Measurements from ENCODE around the gene LCN12.

Gene LCN12

GRCh38 chr9:136954270-136955083 is 2.4 kb downstream of the LCN12 start:
- DNase-seq (ENCODE audit: extremely low read depth, low read depth), result no peak
- no peak for TF ChIP-seq CTCF (IDR thresholded peaks at IDR 0.05; ENCODE audit: low read depth, low read length, missing control alignments)
- no peak overlapping the region for H3K4me3 ChIP-seq (replicated peaks; ENCODE audit: low read depth, low read length)

GRCh38 chr9:136955202-136955942 is 3.3 kb downstream of the LCN12 start:
- DNase-seq (ENCODE audit: extremely low read depth, low read depth), result no peak
- no peak overlapping the region for H3K4me3 ChIP-seq (replicated peaks; ENCODE audit: low read depth, low read length)
- no peak for TF ChIP-seq CTCF (IDR thresholded peaks at IDR 0.05; ENCODE audit: low read depth, low read length, missing control alignments)

GRCh38 chr9:136955943-136956335 is 3.9 kb downstream of the LCN12 start:
- no peak for TF ChIP-seq CTCF (IDR thresholded peaks at IDR 0.05; ENCODE audit: low read depth, low read length, missing control alignments)
- DNase-seq (ENCODE audit: extremely low read depth, low read depth), result no peak
- no peak overlapping the region for H3K4me3 ChIP-seq (replicated peaks; ENCODE audit: low read depth, low read length)

GRCh38 chr9:136956604-136957003 is 4.5 kb downstream of the LCN12 start:
- TF ChIP-seq CTCF (IDR thresholded peaks at IDR 0.05; ENCODE audit: low read depth, low read length, missing control alignments), result no peak

GRCh38 chr9:136957461-136957860 is 5.4 kb downstream of the LCN12 start:
- no peak overlapping the region for H3K4me3 ChIP-seq (replicated peaks; ENCODE audit: low read depth, low read length)
- DNase-seq (ENCODE audit: extremely low read depth, low read depth), result no peak
- no peak for TF ChIP-seq CTCF (IDR thresholded peaks at IDR 0.05; ENCODE audit: low read depth, low read length, missing control alignments)

More at GRCh38 chr9:136956604-136957003, 4.5 kb downstream of the LCN12 start:
- no peak overlapping the region for H3K4me3 ChIP-seq (replicated peaks; ENCODE audit: low read depth, low read length)
- DNase-seq (ENCODE audit: extremely low read depth, low read depth), result no peak

GRCh38 chr9:136957901-136958300 is 5.8 kb downstream of the LCN12 start:
- no peak for TF ChIP-seq CTCF (IDR thresholded peaks at IDR 0.05; ENCODE audit: low read depth, low read length, missing control alignments)
- no peak overlapping the region for H3K4me3 ChIP-seq (replicated peaks; ENCODE audit: low read depth, low read length)
- no peak for DNase-seq (ENCODE audit: extremely low read depth, low read depth)

Measured in HFF-Myc (cell line).